ENCODE results near the gene INAFM1.

Gene INAFM1

GRCh38 chr19:47310323-47310722 lies 35.6 kb downstream of the INAFM1 start:
- no peak for DNase-seq (ENCODE audit: low spot score)

GRCh38 chr19:47310819-47311218 lies 36.1 kb downstream of the INAFM1 start:
- DNase-seq (ENCODE audit: low spot score), result no peak

GRCh38 chr19:47312366-47313006 lies 37.8 kb downstream of the INAFM1 start:
- no peak for DNase-seq (ENCODE audit: low spot score)

- no peak for DNase-seq (ENCODE audit: low spot score)
These were observed 39.1 kb downstream of the INAFM1 start for GRCh38 chr19:47313754-47314295.

GRCh38 chr19:47315125-47315821 lies 40.6 kb downstream of the INAFM1 start:
- peak; percentile 17 for DNase-seq (ENCODE audit: low spot score)

- DNase-seq (ENCODE audit: low spot score), result no peak
These were observed 41.8 kb downstream of the INAFM1 start for GRCh38 chr19:47316513-47316912.

- no peak for DNase-seq (ENCODE audit: low spot score)
These were observed 45.5 kb downstream of the INAFM1 start for GRCh38 chr19:47319923-47320871.

- no peak for DNase-seq (ENCODE audit: low spot score)
These were observed 46.9 kb downstream of the INAFM1 start for GRCh38 chr19:47321630-47322029.

- no peak for DNase-seq (ENCODE audit: low spot score)
These were observed 47.4 kb downstream of the INAFM1 start for GRCh38 chr19:47322058-47322457.

GRCh38 chr19:47323409-47323808 lies 48.7 kb downstream of the INAFM1 start:
- DNase-seq (ENCODE audit: low spot score), result no peak

GRCh38 chr19:47323872-47324271 lies 49.2 kb downstream of the INAFM1 start:
- no peak for DNase-seq (ENCODE audit: low spot score)

- no peak for DNase-seq (ENCODE audit: low spot score)
These were observed 49.8 kb downstream of the INAFM1 start for GRCh38 chr19:47324502-47324901.
